A549 (cell line): ENCODE data around the gene GSTM1.

Source experiments
- JUN ChIP-seq, 2 experiments: fragments of >200 bp; sonication (Bioruptor Twin); formaldehyde crosslinking; IDR thresholded peaks; 2 replicates in 1 of 2; 3 replicates in 1 of 2; pipeline ENCODE4 v1.6.1; 2016 to 2017
- JUNB ChIP-seq: fragments of >200 bp; sonication (Bioruptor Twin); formaldehyde crosslinking; IDR thresholded peaks from 2 replicates; pipeline ENCODE4 v1.6.1; 2016
- POLR2AphosphoS2 ChIP-seq: conservative IDR thresholded peaks from 2 replicates; pipeline ENCODE4 v1.6.1; 2012; ENCODE audit warnings: low read length, improper control_type of control experiment, inconsistent platforms
- RNF2 ChIP-seq: fragments of 200-600 bp; sonication (generic); IDR thresholded peaks from 2 replicates; pipeline ENCODE4 v1.6.1; 2016; ENCODE audit warnings: low read depth, mild to moderate bottlenecking, antibody characterized with exemption, moderate library complexity, borderline replicate concordance
- ZFP36 ChIP-seq: fragments of 450-650 bp; IDR thresholded peaks from 2 replicates; pipeline ENCODE4 v1.6.1; 2014; ENCODE audit warnings: borderline replicate concordance; ENCODE audit not compliant: partially characterized antibody
- TF ChIP-seq, protein P1 (sequence below): fragments of >200 bp; sonication (Bioruptor Twin); formaldehyde crosslinking; IDR thresholded peaks from 3 replicates; pipeline ENCODE4 v1.5.1; 2016

DNA sequence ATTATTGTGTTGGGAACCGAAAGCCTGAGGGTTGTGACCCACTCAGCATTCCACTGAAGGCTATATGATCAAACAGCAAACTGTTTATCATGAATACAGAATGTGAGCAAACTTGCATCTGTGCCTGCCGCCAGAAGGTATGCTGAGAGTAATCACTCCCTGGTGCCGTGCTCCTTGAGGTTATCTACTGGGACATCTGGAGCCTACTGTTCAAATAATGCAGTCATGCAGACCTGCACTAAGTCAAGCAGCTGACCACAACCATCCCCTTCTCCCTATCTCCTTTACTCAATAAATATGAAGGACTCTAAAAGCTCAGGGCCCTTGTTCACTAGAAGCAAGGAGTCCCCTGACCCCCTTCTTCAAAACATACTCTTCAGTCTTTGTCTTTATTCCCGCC lies 37.9 kb downstream of the GSTM1 start:
- no peak for TF ChIP-seq ZFP36
- TF ChIP-seq, protein P1, sequence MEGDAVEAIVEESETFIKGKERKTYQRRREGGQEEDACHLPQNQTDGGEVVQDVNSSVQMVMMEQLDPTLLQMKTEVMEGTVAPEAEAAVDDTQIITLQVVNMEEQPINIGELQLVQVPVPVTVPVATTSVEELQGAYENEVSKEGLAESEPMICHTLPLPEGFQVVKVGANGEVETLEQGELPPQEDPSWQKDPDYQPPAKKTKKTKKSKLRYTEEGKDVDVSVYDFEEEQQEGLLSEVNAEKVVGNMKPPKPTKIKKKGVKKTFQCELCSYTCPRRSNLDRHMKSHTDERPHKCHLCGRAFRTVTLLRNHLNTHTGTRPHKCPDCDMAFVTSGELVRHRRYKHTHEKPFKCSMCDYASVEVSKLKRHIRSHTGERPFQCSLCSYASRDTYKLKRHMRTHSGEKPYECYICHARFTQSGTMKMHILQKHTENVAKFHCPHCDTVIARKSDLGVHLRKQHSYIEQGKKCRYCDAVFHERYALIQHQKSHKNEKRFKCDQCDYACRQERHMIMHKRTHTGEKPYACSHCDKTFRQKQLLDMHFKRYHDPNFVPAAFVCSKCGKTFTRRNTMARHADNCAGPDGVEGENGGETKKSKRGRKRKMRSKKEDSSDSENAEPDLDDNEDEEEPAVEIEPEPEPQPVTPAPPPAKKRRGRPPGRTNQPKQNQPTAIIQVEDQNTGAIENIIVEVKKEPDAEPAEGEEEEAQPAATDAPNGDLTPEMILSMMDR: no peak
- no peak for TF ChIP-seq RNF2
- no peak for TF ChIP-seq JUNB
- TF ChIP-seq POLR2AphosphoS2: no peak
- no peak for TF ChIP-seq JUN (IDR thresholded peaks at IDR 0.05)
